Activated naive CD4-positive, alpha-beta T cell treated with anti-CD3 and anti-CD28 coated beads for 36 hours (primary cell): Measurements from ENCODE around the gene CPN2. TPM values are rescaled to one million over a fixed set of nuclear protein-coding genes. Genes with fewer than 3 reads are reported as not detected.
A peak's percentile ranks its signal among the peaks of the same experiment; 100 is the strongest.

Source experiments
- CTCF ChIA-PET: fragments of 350-600 bp; sonication (Branson Sonifier 250); formaldehyde crosslinking; loops from one replicate; lab custom pipeline; 2021; ENCODE audit warnings: antibody characterized with exemption; lab: Charles Lee
- DNase-seq: peaks from one replicate; pipeline ENCODE4 v3.0.0-alpha.2; 2020
- H3K27ac Mint-ChIP-seq: one replicate; pipeline ENCODE4 v1.8.0; 2021; ENCODE audit warnings: mild to moderate bottlenecking, mixed read lengths
- H3K27me3 Mint-ChIP-seq: one replicate; pipeline ENCODE4 v1.8.0; 2021; ENCODE audit warnings: low read depth, mixed read lengths
- H3K36me3 Mint-ChIP-seq: one replicate; pipeline ENCODE4 v1.8.0; 2021; ENCODE audit warnings: low read depth, mixed read lengths
- H3K4me1 Mint-ChIP-seq: one replicate; pipeline ENCODE4 v1.8.0; 2021; ENCODE audit warnings: low read depth, mixed read lengths
- H3K4me3 Mint-ChIP-seq: one replicate; pipeline ENCODE4 v1.8.0; 2021; ENCODE audit warnings: mild to moderate bottlenecking, moderate library complexity, mixed read lengths
- H3K9me3 Mint-ChIP-seq: one replicate; pipeline ENCODE4 v1.8.0; 2021; ENCODE audit warnings: mixed read lengths
- intact Hi-C: fragments of 100-400 bp; cut with micrococcal nuclease; formaldehyde crosslinking; loops from one replicate; pipeline ENCODE4 v1.15.1; 2023
- total RNA-seq, 2 experiments: library from RNA; stranded (reverse); gene quantifications; one replicate each; pipeline ENCODE4 v1.2.3, GENCODE V29; 2021

Gene CPN2
- total RNA-seq, 2 experiments from 2014 or later: not detected

GRCh38 chr3:194346621-194347020 lies 4.5 kb downstream of the CPN2 start:
- no peaks in the 10 kb centered on the region for H3K27me3 Mint-ChIP-seq
- CTCF ChIA-PET: interaction anchor here (1.2 to 9.5 kb wide), 3 partner anchors 9 to 55 kb away, joined by 3 to 166 read pairs (median 75); partner anchors contain the start of gene GP5
- DNase-seq: no peak
- intact Hi-C loops: no loop called here
- H3K4me1 Mint-ChIP-seq: no peaks in the 10 kb centered on the region
- H3K36me3 Mint-ChIP-seq: no peaks in the 10 kb centered on the region
- H3K9me3 Mint-ChIP-seq: no peaks in the 10 kb centered on the region
- H3K4me3 Mint-ChIP-seq: no peak overlapping the region
- no peak overlapping the region for H3K27ac Mint-ChIP-seq

- CTCF ChIA-PET: interaction anchor here (0.8 to 9.5 kb wide), 5 partner anchors 10 to 681 kb away, joined by 3 to 166 read pairs (median 9); partner anchors contain the start of gene GP5
- Mint-ChIP-seq H3K36me3 (no peaks in the 10 kb centered on the region), H3K4me1 (no peaks in the 10 kb centered on the region), H3K27me3 (no peaks in the 10 kb centered on the region), H3K4me3 (no peak overlapping the region), H3K27ac (no peak overlapping the region), H3K9me3 (no peaks in the 10 kb centered on the region)
- no peak for DNase-seq
- intact Hi-C loops: no loop called here
Measured at GRCh38 chr3:194346035-194346434, 5.1 kb downstream of the CPN2 start.

- intact Hi-C loops: loop anchor here (2.0 kb wide), 2 partner anchors 53 to 61 kb away; no protein-coding TSS in a partner anchor
- H3K9me3 Mint-ChIP-seq: no peaks in the 10 kb centered on the region
- H3K27me3 Mint-ChIP-seq: no peaks in the 10 kb centered on the region
- H3K27ac Mint-ChIP-seq: no peak overlapping the region
- H3K4me1 Mint-ChIP-seq: no peaks in the 10 kb centered on the region
- DNase-seq: peak; percentile 81
- H3K36me3 Mint-ChIP-seq: no peaks in the 10 kb centered on the region
- no peak overlapping the region for H3K4me3 Mint-ChIP-seq
- CTCF ChIA-PET: interaction anchor here (0.7 to 9.5 kb wide), 25 partner anchors 9 to 564 kb away, joined by 3 to 166 read pairs (median 4); partner anchors contain the start of gene GP5
Measured at GRCh38 chr3:194344012-194344411, 7.1 kb downstream of the CPN2 start.

GRCh38 chr3:194343561-194343893 lies 7.6 kb downstream of the CPN2 start:
- intact Hi-C loops: no loop called here
- Mint-ChIP-seq H3K27me3 (no peaks in the 10 kb centered on the region), H3K36me3 (no peaks in the 10 kb centered on the region), H3K4me1 (no peaks in the 10 kb centered on the region), H3K4me3 (no peak overlapping the region), H3K27ac (no peak overlapping the region), H3K9me3 (no peaks in the 10 kb centered on the region)
- no peak for DNase-seq
- CTCF ChIA-PET: interaction anchor here (0.7 to 9.5 kb wide), 23 partner anchors 9 to 563 kb away, joined by 3 to 166 read pairs (median 4); partner anchors contain the start of gene GP5

- no peak overlapping the region for H3K4me3 Mint-ChIP-seq
- H3K27me3 Mint-ChIP-seq: no peaks in the 10 kb centered on the region
- intact Hi-C loops: no loop called here
- H3K36me3 Mint-ChIP-seq: no peaks in the 10 kb centered on the region
- no peaks in the 10 kb centered on the region for H3K9me3 Mint-ChIP-seq
- DNase-seq: no peak
- CTCF ChIA-PET: interaction anchor here (0.7 to 9.5 kb wide), 22 partner anchors 8 to 563 kb away, joined by 3 to 166 read pairs (median 4); partner anchors contain the start of gene GP5
- H3K4me1 Mint-ChIP-seq: no peaks in the 10 kb centered on the region
- no peak overlapping the region for H3K27ac Mint-ChIP-seq
Measured at GRCh38 chr3:194342861-194343560, 8.1 kb downstream of the CPN2 start.

GRCh38 chr3:194340757-194341400 lies 10.2 kb downstream of the CPN2 start:
- Mint-ChIP-seq H3K27ac (no peak overlapping the region), H3K4me1 (no peaks in the 10 kb centered on the region), H3K4me3 (no peak overlapping the region), H3K9me3 (no peaks in the 10 kb centered on the region), H3K27me3 (no peaks in the 10 kb centered on the region), H3K36me3 (no peaks in the 10 kb centered on the region)
- CTCF ChIA-PET: interaction anchor here (9.5 kb wide), 1 partner anchor 61 kb away, joined by 166 read pairs; the partner anchor contains the start of gene GP5
- intact Hi-C loops: no loop called here
- no peak for DNase-seq

- H3K9me3 Mint-ChIP-seq: no peaks in the 10 kb centered on the region
- H3K27ac Mint-ChIP-seq: no peak overlapping the region
- no peak overlapping the region for H3K4me3 Mint-ChIP-seq
- CTCF ChIA-PET: interaction anchor here (1.1 to 9.5 kb wide), 3 partner anchors 9 to 62 kb away, joined by 3 to 166 read pairs (median 3); partner anchors contain the start of gene GP5
- no peaks in the 10 kb centered on the region for H3K27me3 Mint-ChIP-seq
- no peaks in the 10 kb centered on the region for H3K36me3 Mint-ChIP-seq
- no peak for DNase-seq
- intact Hi-C loops: no loop called here
- H3K4me1 Mint-ChIP-seq: no peaks in the 10 kb centered on the region
Measured at GRCh38 chr3:194339840-194340239, 11.3 kb downstream of the CPN2 start.

GRCh38 chr3:194339356-194339755 lies 11.8 kb downstream of the CPN2 start:
- CTCF ChIA-PET: interaction anchor here (1.1 to 9.5 kb wide), 3 partner anchors 9 to 62 kb away, joined by 3 to 166 read pairs (median 3); partner anchors contain the start of gene GP5
- no peak for DNase-seq
- H3K4me3 Mint-ChIP-seq: no peak overlapping the region
- H3K4me1 Mint-ChIP-seq: no peaks in the 10 kb centered on the region
- no peaks in the 10 kb centered on the region for H3K27me3 Mint-ChIP-seq
- intact Hi-C loops: no loop called here
- H3K9me3 Mint-ChIP-seq: no peaks in the 10 kb centered on the region
- H3K27ac Mint-ChIP-seq: no peak overlapping the region
- H3K36me3 Mint-ChIP-seq: no peaks in the 10 kb centered on the region

GRCh38 chr3:194337965-194338753 lies 13.0 kb downstream of the CPN2 start:
- Mint-ChIP-seq H3K36me3 (no peaks in the 10 kb centered on the region), H3K4me1 (peaks cover 7% of the 10 kb centered on the region), H3K27ac (no peak overlapping the region), H3K4me3 (no peak overlapping the region), H3K27me3 (peaks cover 6% of the 10 kb centered on the region), H3K9me3 (no peaks in the 10 kb centered on the region)
- CTCF ChIA-PET: interaction anchor here (1.5 to 9.5 kb wide), 2 partner anchors 8 to 64 kb away, joined by 3 to 166 read pairs; partner anchors contain the start of gene GP5
- intact Hi-C loops: no loop called here
- DNase-seq: no peak

- Mint-ChIP-seq H3K27ac (no peak overlapping the region), H3K4me3 (no peak overlapping the region), H3K27me3 (peaks cover 16% of the 10 kb centered on the region), H3K4me1 (peaks cover 11% of the 10 kb centered on the region), H3K9me3 (no peaks in the 10 kb centered on the region), H3K36me3 (no peaks in the 10 kb centered on the region)
- intact Hi-C loops: no loop called here
- DNase-seq: no peak
- CTCF ChIA-PET: interaction anchor here (0.6 to 5.3 kb wide), 9 partner anchors 8 to 269 kb away, joined by 3 to 75 read pairs (median 3); partner anchors contain the start of gene GP5
Measured at GRCh38 chr3:194336601-194337355, 14.3 kb downstream of the CPN2 start.

GRCh38 chr3:194333981-194334320 lies 17.2 kb downstream of the CPN2 start:
- H3K27ac Mint-ChIP-seq: no peak overlapping the region
- H3K36me3 Mint-ChIP-seq: no peaks in the 10 kb centered on the region
- CTCF ChIA-PET: interaction anchor here (0.7 to 5.3 kb wide), 13 partner anchors 10 to 339 kb away, joined by 3 to 75 read pairs (median 4); partner anchors contain the start of gene GP5
- DNase-seq: no peak
- H3K27me3 Mint-ChIP-seq: peaks cover 18% of the 10 kb centered on the region
- intact Hi-C loops: loop anchor here (1.0 to 5.0 kb wide), 8 partner anchors 63 to 928 kb away; partner anchors contain the start of gene TMEM44
- H3K4me3 Mint-ChIP-seq: no peak overlapping the region
- peaks cover 11% of the 10 kb centered on the region for H3K4me1 Mint-ChIP-seq
- H3K9me3 Mint-ChIP-seq: no peaks in the 10 kb centered on the region
